ENCODE measurements around the gene MTHFSD.

GRCh38 chr16:86516623-86517003 is 38.4 kb downstream of the MTHFSD start:
- TF ChIP-seq CTCF (IDR thresholded peaks at IDR 0.05), result no peak
- no peak for TF ChIP-seq POLR2A (IDR thresholded peaks at IDR 0.05)
- no peak for TF ChIP-seq EP300 (IDR thresholded peaks at IDR 0.05)

All from tibial nerve (tissue), 4 donors.